Suprapubic skin (tissue), 4 donors: Measurements from ENCODE around the gene NOSIP.

Experiments
- CTCF ChIP-seq, 2 donors: fragments of 200-600 bp in 1 of 2; fragments of 450-650 bp in 1 of 2; sonication (generic) in 1 of 2; IDR thresholded peaks; one replicate each; pipeline ENCODE4 v1.5.1; 2016 to 2019; ENCODE audit warnings: antibody characterized with exemption in 2 of 2, mild to moderate bottlenecking in 1 of 2, moderate library complexity in 1 of 2
- EP300 ChIP-seq: sonication (generic); formaldehyde crosslinking; IDR thresholded peaks from one replicate; pipeline ENCODE4 v1.6.1; 2017; ENCODE audit warnings: antibody characterized with exemption
- POLR2A ChIP-seq, 2 donors: fragments of 450-650 bp; IDR thresholded peaks; one replicate each; pipeline ENCODE4 v1.6.1; 2017; ENCODE audit warnings: antibody characterized with exemption in 2 of 2, mild to moderate bottlenecking in 2 of 2, moderate library complexity in 2 of 2
- POLR2AphosphoS5 ChIP-seq, 3 donors: sonication (generic); formaldehyde crosslinking; IDR thresholded peaks; one replicate each; pipeline ENCODE4 v1.6.1; 2017; ENCODE audit warnings: antibody characterized with exemption in 3 of 3

GRCh38 chr19:49602806-49603205 is 22.4 kb upstream of the NOSIP start:
- no peak for TF ChIP-seq CTCF (IDR thresholded peaks at IDR 0.05)
- no peak for TF ChIP-seq EP300
- no peak for TF ChIP-seq POLR2AphosphoS5 (IDR thresholded peaks at IDR 0.05)
- no peak for TF ChIP-seq POLR2A (IDR thresholded peaks at IDR 0.05)
